ENCODE data around the gene FGD4.

DNA sequence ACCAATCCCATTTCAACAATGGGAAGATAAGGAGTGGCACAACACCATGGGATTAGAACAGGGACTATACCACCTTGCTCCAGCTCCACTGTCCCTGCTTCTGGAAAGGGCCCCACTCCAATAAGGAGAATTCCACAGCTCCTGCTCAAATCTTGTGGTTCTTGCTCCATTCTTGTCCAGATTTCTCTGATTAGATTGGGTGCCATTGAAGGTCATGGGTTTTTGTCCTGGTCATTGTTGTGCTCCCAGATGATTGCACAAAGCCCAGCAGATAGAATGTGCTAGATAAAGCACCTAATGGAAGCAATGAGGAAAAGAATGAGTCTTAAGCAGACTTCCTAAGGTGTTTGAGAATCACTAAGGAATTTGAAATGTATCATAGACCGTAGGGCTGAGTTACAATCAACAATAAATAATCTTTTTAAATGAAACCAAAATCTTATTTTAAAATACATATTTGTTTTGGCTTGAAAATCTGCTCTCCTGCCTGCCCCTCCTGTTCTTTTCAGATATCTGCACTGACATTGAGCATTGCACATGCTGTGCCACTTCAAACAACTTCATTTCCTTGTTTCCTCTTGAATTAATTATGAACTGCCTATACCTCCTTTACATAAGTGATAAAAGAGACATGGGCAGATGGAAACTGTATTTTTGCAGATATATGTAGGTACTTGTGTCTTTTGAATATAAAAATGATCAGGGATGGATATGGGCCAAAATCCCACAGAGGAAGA lies 115.9 kb downstream of the FGD4 start:
- TF ChIP-seq, protein P1, sequence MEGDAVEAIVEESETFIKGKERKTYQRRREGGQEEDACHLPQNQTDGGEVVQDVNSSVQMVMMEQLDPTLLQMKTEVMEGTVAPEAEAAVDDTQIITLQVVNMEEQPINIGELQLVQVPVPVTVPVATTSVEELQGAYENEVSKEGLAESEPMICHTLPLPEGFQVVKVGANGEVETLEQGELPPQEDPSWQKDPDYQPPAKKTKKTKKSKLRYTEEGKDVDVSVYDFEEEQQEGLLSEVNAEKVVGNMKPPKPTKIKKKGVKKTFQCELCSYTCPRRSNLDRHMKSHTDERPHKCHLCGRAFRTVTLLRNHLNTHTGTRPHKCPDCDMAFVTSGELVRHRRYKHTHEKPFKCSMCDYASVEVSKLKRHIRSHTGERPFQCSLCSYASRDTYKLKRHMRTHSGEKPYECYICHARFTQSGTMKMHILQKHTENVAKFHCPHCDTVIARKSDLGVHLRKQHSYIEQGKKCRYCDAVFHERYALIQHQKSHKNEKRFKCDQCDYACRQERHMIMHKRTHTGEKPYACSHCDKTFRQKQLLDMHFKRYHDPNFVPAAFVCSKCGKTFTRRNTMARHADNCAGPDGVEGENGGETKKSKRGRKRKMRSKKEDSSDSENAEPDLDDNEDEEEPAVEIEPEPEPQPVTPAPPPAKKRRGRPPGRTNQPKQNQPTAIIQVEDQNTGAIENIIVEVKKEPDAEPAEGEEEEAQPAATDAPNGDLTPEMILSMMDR (IDR thresholded peaks at IDR 0.05) = no peak
- TF ChIP-seq, protein P2, sequence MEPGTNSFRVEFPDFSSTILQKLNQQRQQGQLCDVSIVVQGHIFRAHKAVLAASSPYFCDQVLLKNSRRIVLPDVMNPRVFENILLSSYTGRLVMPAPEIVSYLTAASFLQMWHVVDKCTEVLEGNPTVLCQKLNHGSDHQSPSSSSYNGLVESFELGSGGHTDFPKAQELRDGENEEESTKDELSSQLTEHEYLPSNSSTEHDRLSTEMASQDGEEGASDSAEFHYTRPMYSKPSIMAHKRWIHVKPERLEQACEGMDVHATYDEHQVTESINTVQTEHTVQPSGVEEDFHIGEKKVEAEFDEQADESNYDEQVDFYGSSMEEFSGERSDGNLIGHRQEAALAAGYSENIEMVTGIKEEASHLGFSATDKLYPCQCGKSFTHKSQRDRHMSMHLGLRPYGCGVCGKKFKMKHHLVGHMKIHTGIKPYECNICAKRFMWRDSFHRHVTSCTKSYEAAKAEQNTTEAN (CRISPR knock-in tag; IDR thresholded peaks at IDR 0.05) = no peak

Measured in WTC11 (cell line).